OCI-LY7 (cell line): ENCODE data around the gene HEBP1. TPM values are rescaled to one million over a fixed set of nuclear protein-coding genes. Genes with fewer than 3 reads are reported as not detected.

Source experiments
- BruUV-seq: library from RNA; stranded (reverse); fragments of 400-500 nt; replicated peaks from 2 replicates; lab custom pipeline; 2021; lab: Mats Ljungman, UMichigan
- CTCF ChIA-PET: fragments of 300-600 bp; sonication (Branson Sonifier 250); formaldehyde crosslinking; loops from one replicate; lab custom pipeline; 2022; ENCODE audit warnings: antibody characterized with exemption; ENCODE audit not compliant: unreplicated experiment; lab: Charles Lee
- POLR2A ChIA-PET: fragments of 300-600 bp; sonication (Branson Sonifier 250); formaldehyde crosslinking; loops from one replicate; lab custom pipeline; 2022; ENCODE audit warnings: antibody characterized with exemption; lab: Charles Lee
- DNase-seq: peaks from one replicate; pipeline ENCODE4 v3.0.0-alpha.2; 2015; ENCODE audit warnings: low spot score
- H2AFZ ChIP-seq: fragments of 200-600 bp; sonication (generic), shearing (Covaris generic); 2 replicates; pipeline ENCODE4 v1.6.1; 2014; ENCODE audit warnings: mild to moderate bottlenecking, antibody characterized with exemption, low read length, moderate library complexity
- H3K27ac ChIP-seq: fragments of 200-600 bp; sonication (generic); 2 replicates; pipeline ENCODE4 v1.5.1; 2014; ENCODE audit warnings: mixed run types, low read depth, mild to moderate bottlenecking, moderate library complexity, low read length, inconsistent platforms; ENCODE audit not compliant: poor library complexity, severe bottlenecking
- H3K36me3 ChIP-seq: fragments of 200-600 bp; sonication (generic); 2 replicates; pipeline ENCODE4 v1.6.1; 2014; ENCODE audit warnings: mild to moderate bottlenecking, antibody characterized with exemption, low read length, moderate library complexity, mixed read lengths; ENCODE audit not compliant: insufficient read depth
- H3K4me1 ChIP-seq: fragments of 200-600 bp; sonication (generic); 2 replicates; pipeline ENCODE4 v1.5.1; 2014; ENCODE audit warnings: mild to moderate bottlenecking, low read length; ENCODE audit not compliant: insufficient read depth, poor library complexity, severe bottlenecking
- H3K4me2 ChIP-seq: fragments of 200-600 bp; sonication (generic); 2 replicates; pipeline ENCODE4 v1.6.1; 2014; ENCODE audit warnings: mild to moderate bottlenecking, low read length
- H3K4me3 ChIP-seq: fragments of 200-600 bp; sonication (generic); 2 replicates; pipeline ENCODE4 v1.5.1; 2014; ENCODE audit warnings: mild to moderate bottlenecking, low read depth, low read length; ENCODE audit not compliant: poor library complexity, severe bottlenecking
- H3K79me2 ChIP-seq: fragments of 200-600 bp; sonication (generic); 2 replicates; pipeline ENCODE4 v1.6.1; 2016; ENCODE audit warnings: low read depth, mild to moderate bottlenecking, low read length, moderate library complexity, mixed read lengths; ENCODE audit not compliant: insufficient read depth
- H3K9me2 ChIP-seq: fragments of 200-600 bp; sonication (generic); 2 replicates; pipeline ENCODE4 v1.6.1; 2016; ENCODE audit warnings: mild to moderate bottlenecking, low read length, mixed read lengths; ENCODE audit not compliant: insufficient read depth
- H3K9me3 ChIP-seq: fragments of 200-600 bp; sonication (generic); 2 replicates; pipeline ENCODE4 v1.6.1; 2014; ENCODE audit warnings: mild to moderate bottlenecking, mixed run types, low read length, mixed read lengths
- H4K20me1 ChIP-seq: fragments of 200-600 bp; sonication (generic); 2 replicates; pipeline ENCODE4 v1.6.1; 2014; ENCODE audit warnings: mild to moderate bottlenecking, antibody characterized with exemption, low read length, moderate library complexity, mixed read lengths; ENCODE audit not compliant: insufficient read depth
- EZH2phosphoT487 ChIP-seq: fragments of 200-600 bp; sonication (generic); IDR thresholded peaks from 2 replicates; pipeline ENCODE4 v1.6.1; 2018; ENCODE audit warnings: low read depth, borderline replicate concordance, mild to moderate bottlenecking, mixed run types, antibody characterized with exemption, low read length, moderate library complexity, mixed read lengths
- intact Hi-C: fragments of 100-400 bp; cut with micrococcal nuclease; formaldehyde crosslinking; loops from one replicate; pipeline ENCODE4 v1.10.0; 2022; ENCODE audit not compliant: unreplicated experiment
- total RNA-seq, 2 experiments: library from RNA; depleted of rRNA in 1 of 2; stranded (reverse); fragments of >200 nt in 1 of 2; shearing (Covaris generic) in 1 of 2; gene quantifications; 2 replicates each; pipeline ENCODE4 v1.2.3, GENCODE V29; 2014 to 2022
- TF ChIP-seq, protein P1 (sequence below): fragments of 200-600 bp; sonication (generic); conservative IDR thresholded peaks from 2 replicates; pipeline ENCODE4 v1.5.1; 2014; ENCODE audit warnings: mild to moderate bottlenecking, antibody characterized with exemption, low read length, moderate library complexity, mixed read lengths

The HEBP1 gene
- total RNA-seq, 2 experiments from 2014 or later, result 0.16 to 1.3 TPM

DNA sequence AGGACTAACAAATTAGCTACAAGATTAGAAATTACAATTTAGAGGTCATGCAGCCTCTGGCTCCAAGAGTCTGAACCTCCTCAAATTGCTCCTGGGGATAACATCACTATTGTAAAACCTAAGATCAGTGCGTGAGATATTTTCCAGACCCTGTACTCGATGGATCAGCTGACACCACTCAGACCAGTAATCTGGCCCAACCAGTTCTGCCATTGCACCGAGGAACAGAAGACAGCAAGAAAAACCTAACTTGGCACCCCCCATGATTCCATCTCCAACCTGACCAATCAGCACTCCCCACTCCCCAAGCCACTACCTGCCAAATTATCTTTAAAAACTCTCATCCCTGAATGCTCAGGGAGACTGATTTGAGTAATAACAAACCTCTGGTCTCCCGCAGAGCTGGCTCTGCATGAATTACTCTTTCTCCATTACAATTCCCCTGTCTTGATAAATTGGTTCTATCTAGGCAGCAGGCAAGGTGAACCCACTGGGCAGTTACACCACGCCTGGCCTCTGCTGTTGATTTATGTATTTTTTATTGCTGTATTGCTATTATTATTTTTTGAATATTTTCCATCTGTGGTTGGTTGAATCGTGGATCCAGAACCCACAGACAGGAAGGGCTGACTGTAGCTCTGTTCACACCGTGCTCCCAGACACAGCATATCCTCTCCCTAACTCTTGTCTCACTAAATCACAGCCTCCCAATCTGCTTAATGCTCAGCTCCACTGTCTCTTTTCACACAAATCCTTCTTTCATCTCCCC is 9.2 kb downstream of the HEBP1 start:
- BruUV-seq, result no TSS peak
- Histone ChIP-seq H3K79me2 (no peaks in the 10 kb centered on the region), H3K4me3 (no peak overlapping the region), H3K4me1 (no peaks in the 10 kb centered on the region), H4K20me1 (no peaks in the 10 kb centered on the region), H3K9me2 (no peaks in the 10 kb centered on the region), H3K36me3 (no peaks in the 10 kb centered on the region), H3K27ac (no peak overlapping the region), H3K9me3 (no peaks in the 10 kb centered on the region), H3K4me2 (no peak overlapping the region), H2AFZ (no peak overlapping the region)
- TF ChIP-seq, protein P1, sequence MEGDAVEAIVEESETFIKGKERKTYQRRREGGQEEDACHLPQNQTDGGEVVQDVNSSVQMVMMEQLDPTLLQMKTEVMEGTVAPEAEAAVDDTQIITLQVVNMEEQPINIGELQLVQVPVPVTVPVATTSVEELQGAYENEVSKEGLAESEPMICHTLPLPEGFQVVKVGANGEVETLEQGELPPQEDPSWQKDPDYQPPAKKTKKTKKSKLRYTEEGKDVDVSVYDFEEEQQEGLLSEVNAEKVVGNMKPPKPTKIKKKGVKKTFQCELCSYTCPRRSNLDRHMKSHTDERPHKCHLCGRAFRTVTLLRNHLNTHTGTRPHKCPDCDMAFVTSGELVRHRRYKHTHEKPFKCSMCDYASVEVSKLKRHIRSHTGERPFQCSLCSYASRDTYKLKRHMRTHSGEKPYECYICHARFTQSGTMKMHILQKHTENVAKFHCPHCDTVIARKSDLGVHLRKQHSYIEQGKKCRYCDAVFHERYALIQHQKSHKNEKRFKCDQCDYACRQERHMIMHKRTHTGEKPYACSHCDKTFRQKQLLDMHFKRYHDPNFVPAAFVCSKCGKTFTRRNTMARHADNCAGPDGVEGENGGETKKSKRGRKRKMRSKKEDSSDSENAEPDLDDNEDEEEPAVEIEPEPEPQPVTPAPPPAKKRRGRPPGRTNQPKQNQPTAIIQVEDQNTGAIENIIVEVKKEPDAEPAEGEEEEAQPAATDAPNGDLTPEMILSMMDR, result no peak
- no peak for TF ChIP-seq EZH2phosphoT487
- CTCF ChIA-PET, result no interaction called here
- POLR2A ChIA-PET, result no interaction called here
- no peak for DNase-seq
- intact Hi-C loops, result no loop called here

DNA sequence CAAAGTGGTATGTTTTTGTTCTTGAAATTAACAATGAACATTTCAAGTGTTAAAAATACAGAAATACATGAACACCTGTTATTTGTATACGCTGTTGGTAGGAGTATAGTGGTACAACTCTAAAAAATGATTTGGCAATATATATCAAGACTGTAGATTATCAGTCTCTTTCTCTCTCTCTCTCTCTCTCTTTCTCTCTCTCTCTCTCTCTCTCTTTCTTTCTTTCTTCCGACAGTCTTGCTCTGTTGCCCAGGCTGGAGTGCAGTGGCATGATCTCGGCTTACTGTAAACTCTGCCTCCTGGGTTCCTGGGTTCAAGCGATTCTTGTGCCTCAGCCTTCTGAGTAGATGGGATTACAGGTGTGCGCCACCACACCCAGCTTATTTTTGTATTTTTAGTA is 12.6 kb downstream of the HEBP1 start:
- Histone ChIP-seq H3K9me2 (no peaks in the 10 kb centered on the region), H3K79me2 (no peaks in the 10 kb centered on the region), H3K4me2 (no peak overlapping the region), H2AFZ (no peak overlapping the region), H3K4me3 (no peak overlapping the region), H4K20me1 (no peaks in the 10 kb centered on the region), H3K27ac (no peak overlapping the region), H3K9me3 (no peaks in the 10 kb centered on the region), H3K4me1 (no peaks in the 10 kb centered on the region), H3K36me3 (no peaks in the 10 kb centered on the region)
- TF ChIP-seq, protein P1, result no peak
- no peak for TF ChIP-seq EZH2phosphoT487
- intact Hi-C loops, result no loop called here
- BruUV-seq, result no TSS peak
- CTCF ChIA-PET, result no interaction called here
- no peak for DNase-seq
- POLR2A ChIA-PET, result no interaction called here

DNA sequence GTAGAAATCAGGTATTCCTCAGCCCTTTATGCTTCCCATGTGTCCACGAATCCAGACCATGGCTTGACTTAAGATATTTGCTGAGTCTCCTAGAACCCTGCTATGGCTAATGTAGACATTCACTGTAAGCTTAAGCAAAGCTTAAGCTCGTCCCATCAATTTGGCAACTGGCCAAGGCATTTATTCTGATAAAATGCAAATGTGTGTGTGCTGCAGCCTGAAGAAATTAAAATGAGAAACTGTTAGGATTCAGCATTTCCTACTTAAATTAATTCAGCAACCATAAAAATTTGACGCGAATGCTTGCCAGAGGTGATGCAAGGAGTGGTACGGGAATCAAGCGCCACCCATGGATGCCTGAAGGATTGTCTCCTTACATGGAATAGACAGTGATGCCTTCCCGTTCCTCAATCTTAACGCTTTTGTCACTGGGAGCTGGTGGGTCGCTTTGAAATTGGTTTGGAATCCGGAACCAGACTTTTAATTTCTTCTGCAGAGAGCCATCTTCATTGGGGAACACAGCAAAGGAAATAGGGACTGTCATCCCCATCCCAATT is 13.2 kb downstream of the HEBP1 start:
- Histone ChIP-seq H3K27ac (no peak overlapping the region), H3K36me3 (no peaks in the 10 kb centered on the region), H3K9me2 (no peaks in the 10 kb centered on the region), H3K9me3 (no peaks in the 10 kb centered on the region), H3K4me2 (no peak overlapping the region), H3K4me1 (no peaks in the 10 kb centered on the region), H3K79me2 (no peaks in the 10 kb centered on the region), H2AFZ (no peak overlapping the region), H3K4me3 (no peak overlapping the region), H4K20me1 (no peaks in the 10 kb centered on the region)
- POLR2A ChIA-PET, result no interaction called here
- BruUV-seq, result no TSS peak
- CTCF ChIA-PET, result no interaction called here
- intact Hi-C loops, result no loop called here
- DNase-seq, result no peak
- TF ChIP-seq, protein P1, result no peak
- TF ChIP-seq EZH2phosphoT487, result no peak
